Vagina (tissue), 2 donors: ENCODE measurements around the gene GIMD1.

ENCODE experiments used
- POLR2AphosphoS5 ChIP-seq, 2 donors: sonication (generic); formaldehyde crosslinking; IDR thresholded peaks; one replicate each; pipeline ENCODE4 v1.9.0; 2017; ENCODE audit warnings: antibody characterized with exemption in 2 of 2, mild to moderate bottlenecking in 2 of 2, low read depth in 1 of 2; ENCODE audit not compliant: insufficient read depth in 1 of 2
- TF ChIP-seq, protein P1 (sequence below), 3 experiments: fragments of 450-650 bp in 2 of 3; fragments of 200-600 bp in 1 of 3; sonication (generic) in 1 of 3; IDR thresholded peaks; one replicate each; pipeline ENCODE4 v1.5.1; 2017 to 2019; ENCODE audit warnings: antibody characterized with exemption in 3 of 3, mild to moderate bottlenecking in 2 of 3, moderate library complexity in 2 of 3

DNA sequence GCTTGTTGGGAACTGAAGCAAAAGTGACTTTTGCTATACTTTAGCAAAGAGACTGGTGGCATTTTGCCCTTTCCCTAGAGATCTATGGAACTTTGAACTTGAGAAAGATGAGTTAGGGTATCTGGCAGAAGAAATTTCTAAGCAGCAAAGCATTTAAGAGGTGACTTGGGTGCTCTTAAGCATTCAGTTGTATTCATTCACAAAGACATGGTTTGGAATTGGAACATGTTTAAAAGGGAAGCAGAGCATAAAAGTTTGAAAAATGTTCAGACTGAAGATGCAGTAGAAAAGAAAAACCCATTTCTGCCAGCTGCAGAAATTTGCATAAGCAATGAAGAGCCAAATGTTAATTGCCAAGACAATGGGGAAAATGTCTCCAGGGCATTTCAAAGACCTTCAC lies 30.7 kb downstream of the GIMD1 start:
- TF ChIP-seq, protein P1, sequence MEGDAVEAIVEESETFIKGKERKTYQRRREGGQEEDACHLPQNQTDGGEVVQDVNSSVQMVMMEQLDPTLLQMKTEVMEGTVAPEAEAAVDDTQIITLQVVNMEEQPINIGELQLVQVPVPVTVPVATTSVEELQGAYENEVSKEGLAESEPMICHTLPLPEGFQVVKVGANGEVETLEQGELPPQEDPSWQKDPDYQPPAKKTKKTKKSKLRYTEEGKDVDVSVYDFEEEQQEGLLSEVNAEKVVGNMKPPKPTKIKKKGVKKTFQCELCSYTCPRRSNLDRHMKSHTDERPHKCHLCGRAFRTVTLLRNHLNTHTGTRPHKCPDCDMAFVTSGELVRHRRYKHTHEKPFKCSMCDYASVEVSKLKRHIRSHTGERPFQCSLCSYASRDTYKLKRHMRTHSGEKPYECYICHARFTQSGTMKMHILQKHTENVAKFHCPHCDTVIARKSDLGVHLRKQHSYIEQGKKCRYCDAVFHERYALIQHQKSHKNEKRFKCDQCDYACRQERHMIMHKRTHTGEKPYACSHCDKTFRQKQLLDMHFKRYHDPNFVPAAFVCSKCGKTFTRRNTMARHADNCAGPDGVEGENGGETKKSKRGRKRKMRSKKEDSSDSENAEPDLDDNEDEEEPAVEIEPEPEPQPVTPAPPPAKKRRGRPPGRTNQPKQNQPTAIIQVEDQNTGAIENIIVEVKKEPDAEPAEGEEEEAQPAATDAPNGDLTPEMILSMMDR (IDR thresholded peaks at IDR 0.05) = no peak
- TF ChIP-seq POLR2AphosphoS5 (IDR thresholded peaks at IDR 0.05; ENCODE audit: insufficient read depth in 1 of 2, low read depth in 1 of 2) = no peak
